ENCODE results near the gene ZNF341. TPM values are rescaled to one million over a fixed set of nuclear protein-coding genes. Genes with fewer than 3 reads are reported as not detected.
A peak's percentile ranks its signal among the peaks of the same experiment; 100 is the strongest.

ZNF341 gene
- total and polyA plus RNA-seq, 9 of the 15 experiments (the other 6 are each of a cell fraction or from before 2014, with no cell fraction given) = 0.08 to 2.6 (median 1.0) TPM

GRCh38 chr20:33814238-33814712, 82.5 kb downstream of the ZNF341 start:
- H3K79me2 ChIP-seq (ENCODE audit: control insufficient read depth, insufficient read depth, low read length) = peaks cover 75% of the 10 kb centered on the region
- H3K27me3 ChIP-seq (ENCODE audit: control insufficient read depth in 2 of 2, insufficient read depth in 2 of 2, low read length in 2 of 2) = no peaks in the 10 kb centered on the region
- DNase-seq (ENCODE audit: extremely low read depth in 1 of 4, low spot score in 3 of 4) = peak in 1 of 4 experiments; percentile 44
- peaks cover 31% of the 10 kb centered on the region for H4K20me1 ChIP-seq (replicated peaks; ENCODE audit: control insufficient read depth, insufficient read depth, low read length)
- peaks cover 10% of the 10 kb centered on the region; the same call in 2 of the 3 replicates for H3K36me3 ChIP-seq (ENCODE audit: control insufficient read depth, insufficient read depth, low read length)
- peaks cover 7 to 22% of the 10 kb centered on the region in 2 experiments for H3K4me1 ChIP-seq (replicated peaks in 1 of 2; ENCODE audit: control insufficient read depth in 2 of 2, insufficient read depth in 2 of 2, low read length in 2 of 2)
- no peak overlapping the region for H3K4me3 ChIP-seq
- no peak for ATAC-seq
- CTCF ChIA-PET (ENCODE audit: low intra/inter-chr PET ratio) = no interaction called here
- no peak for TF ChIP-seq ZNF3 (CRISPR knock-in tag; IDR thresholded peaks at IDR 0.05)
- peak; percentile 37 for TF ChIP-seq EGR1 (conservative IDR thresholded peaks at IDR 0.05)
- TF ChIP-seq ZNF316 (IDR thresholded peaks at IDR 0.05) = 0 out of 2 replicates have a peak, but pooled peaks have one; percentile 3
- no peak for TF ChIP-seq NR2C2 (CRISPR knock-in tag; IDR thresholded peaks at IDR 0.05)
- 0 out of 2 replicates have a peak, but pooled peaks have one; percentile 14 for TF ChIP-seq NR2C2 (tag; IDR thresholded peaks at IDR 0.05)
- TF ChIP-seq HDGF (IDR thresholded peaks at IDR 0.05) = peak; percentile 74; the same call in 1 of the 2 replicates
- TF ChIP-seq ZNF395 (CRISPR knock-in tag; IDR thresholded peaks at IDR 0.05) = no peak
- TF ChIP-seq MXD1 (CRISPR knock-in tag; IDR thresholded peaks at IDR 0.05; ENCODE audit: borderline replicate concordance, poor library complexity, severe bottlenecking) = no peak
- TF ChIP-seq CREB1 (IDR thresholded peaks at IDR 0.05) = no peak
- no peak for TF ChIP-seq CREB1 (CRISPR knock-in tag; IDR thresholded peaks at IDR 0.05)
- 0 out of 2 replicates have a peak, but pooled peaks have one; percentile 0 for TF ChIP-seq CBFB (CRISPR knock-in tag; IDR thresholded peaks at IDR 0.05)
- TF ChIP-seq ELF2 (CRISPR knock-in tag; IDR thresholded peaks at IDR 0.05) = no peak
- TF ChIP-seq KLF16 (IDR thresholded peaks at IDR 0.05) = no peak
- intact Hi-C loops (cut with micrococcal nuclease) = loop anchor here (5.0 kb wide), 2 partner anchors 82 to 127 kb away; partner anchors contain the start of genes E2F1 and ZNF341
- BruUV-seq (replicated peaks) = no TSS peak
- FAIRE-seq = peak; percentile 68
- H3K4me2 ChIP-seq (ENCODE audit: insufficient read depth, low read length) = peak overlapping the region; percentile 32; the same call in 1 of the 2 replicates
- H3K9ac ChIP-seq (ENCODE audit: insufficient read depth in 1 of 2, low read depth in 2 of 2, low read length in 2 of 2) = peak overlapping the region in 1 of 2 experiments; percentile 39; a peak in 1 of 4 replicates
- peaks cover 3% of the 10 kb centered on the region for H3K9me1 ChIP-seq (ENCODE audit: control insufficient read depth, insufficient read depth, low read length)
- POLR2A ChIA-PET = interaction anchor here (3.1 to 3.3 kb wide), 2 partner anchors 11 to 16 kb away, joined by 9 to 14 read pairs; no protein-coding TSS in a partner anchor
- in situ Hi-C loops (cut with MboI) = no loop called here
- no peak overlapping the region for H2AFZ ChIP-seq (ENCODE audit: low read depth, low read length)
- no peak overlapping the region for H3K27ac ChIP-seq (ENCODE audit: extremely low read depth, low read depth, low read length)
- WGBS (ENCODE audit: insufficient coverage, low coverage, missing lambda C conversion rate) = 35% methylated on average over 5 of the region's 5 CpGs
- no peaks in the 10 kb centered on the region for H3K9me3 ChIP-seq (replicated peaks; ENCODE audit: control insufficient read depth, insufficient read depth, low read depth, low read length)

Measured in K562 (cell line).